Measurements from ENCODE around the gene FLACC1.
"Not testable (repeated sequence)": the region's sequence is repeated elsewhere in the genome, so short reads cannot be mapped to it uniquely, and the experiment has no call there.

Gene FLACC1

DNA sequence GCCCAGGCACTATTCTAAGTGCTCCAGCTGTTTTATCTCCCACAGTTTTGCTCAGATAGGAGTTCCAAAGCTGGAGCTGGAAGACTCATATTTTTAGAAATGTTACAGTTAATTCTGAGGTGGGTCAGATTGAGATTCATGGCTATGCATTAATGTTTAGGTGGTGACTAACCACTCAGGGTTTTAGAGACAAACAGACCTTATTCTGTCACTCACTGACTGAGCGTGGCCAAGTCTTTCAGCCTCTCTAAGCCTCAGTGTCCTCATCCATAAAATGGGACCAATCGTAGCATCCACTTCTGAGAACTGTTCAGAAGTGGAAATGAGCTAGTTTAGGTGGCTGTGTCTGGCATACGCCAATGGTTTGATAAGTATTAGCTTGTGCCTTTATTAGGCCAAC is 101.1 kb downstream of the FLACC1 start:
- no peak for DNase-seq

- DNase-seq = no peak
Observed at GRCh38 chr2:201255408-201256033, 101.6 kb downstream of the FLACC1 start.

GRCh38 chr2:201254081-201254730 is 102.9 kb downstream of the FLACC1 start:
- no peak for DNase-seq

GRCh38 chr2:201250741-201251140 is 106.4 kb downstream of the FLACC1 start:
- no peak for DNase-seq

- no peak for DNase-seq
Observed at GRCh38 chr2:201249889-201250288, 107.3 kb downstream of the FLACC1 start.

DNA sequence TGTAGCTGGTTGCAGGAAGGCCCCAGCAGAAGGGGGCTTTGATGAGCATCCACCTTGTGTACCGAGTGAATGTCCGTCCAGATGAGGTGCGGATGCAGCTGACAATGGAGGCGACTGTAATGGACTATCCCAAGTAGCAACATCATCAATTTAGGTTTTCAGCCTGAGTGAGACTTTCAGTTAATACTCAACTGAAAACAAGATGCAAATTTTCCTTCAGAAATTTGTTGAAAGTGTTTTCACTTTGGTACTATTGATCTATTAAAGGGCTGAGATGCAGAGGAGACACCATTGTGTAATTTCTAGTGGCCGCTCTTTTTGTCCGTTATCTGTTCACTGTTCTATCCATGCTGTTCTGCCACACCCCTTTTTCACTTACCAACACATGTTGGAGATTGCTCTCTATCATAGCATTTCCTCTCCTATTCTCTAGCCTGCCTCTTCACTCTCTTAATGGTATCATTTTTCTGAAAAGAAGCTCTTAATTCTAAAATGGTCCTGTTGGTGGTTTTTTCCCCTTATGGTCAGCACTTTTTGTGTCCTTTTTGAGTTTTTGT is 108.8 kb downstream of the FLACC1 start:
- no peak for DNase-seq

DNA sequence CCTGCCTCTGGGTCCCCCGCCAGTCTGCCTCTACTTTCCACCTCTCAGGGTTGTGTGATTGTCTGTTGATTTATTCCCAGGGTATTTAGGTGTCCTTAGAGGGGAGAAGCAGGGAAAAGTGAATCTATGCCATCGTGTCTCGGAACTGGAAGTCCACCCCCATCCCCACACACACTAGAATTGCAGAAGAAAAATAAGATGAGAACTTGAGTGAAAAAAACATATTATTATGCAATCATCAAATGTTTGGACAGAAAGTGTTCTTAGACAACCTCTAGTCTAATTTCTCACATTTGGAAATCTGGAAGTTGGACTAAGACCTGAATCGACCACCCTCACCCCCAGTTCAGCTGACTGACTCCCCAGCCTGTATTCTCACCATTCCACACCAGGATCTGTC is 110.9 kb downstream of the FLACC1 start:
- DNase-seq = no peak

GRCh38 chr2:201244829-201245228 is 112.3 kb downstream of the FLACC1 start:
- no peak for DNase-seq

GRCh38 chr2:201242571-201243277 is 114.4 kb downstream of the FLACC1 start:
- no peak for DNase-seq

DNA sequence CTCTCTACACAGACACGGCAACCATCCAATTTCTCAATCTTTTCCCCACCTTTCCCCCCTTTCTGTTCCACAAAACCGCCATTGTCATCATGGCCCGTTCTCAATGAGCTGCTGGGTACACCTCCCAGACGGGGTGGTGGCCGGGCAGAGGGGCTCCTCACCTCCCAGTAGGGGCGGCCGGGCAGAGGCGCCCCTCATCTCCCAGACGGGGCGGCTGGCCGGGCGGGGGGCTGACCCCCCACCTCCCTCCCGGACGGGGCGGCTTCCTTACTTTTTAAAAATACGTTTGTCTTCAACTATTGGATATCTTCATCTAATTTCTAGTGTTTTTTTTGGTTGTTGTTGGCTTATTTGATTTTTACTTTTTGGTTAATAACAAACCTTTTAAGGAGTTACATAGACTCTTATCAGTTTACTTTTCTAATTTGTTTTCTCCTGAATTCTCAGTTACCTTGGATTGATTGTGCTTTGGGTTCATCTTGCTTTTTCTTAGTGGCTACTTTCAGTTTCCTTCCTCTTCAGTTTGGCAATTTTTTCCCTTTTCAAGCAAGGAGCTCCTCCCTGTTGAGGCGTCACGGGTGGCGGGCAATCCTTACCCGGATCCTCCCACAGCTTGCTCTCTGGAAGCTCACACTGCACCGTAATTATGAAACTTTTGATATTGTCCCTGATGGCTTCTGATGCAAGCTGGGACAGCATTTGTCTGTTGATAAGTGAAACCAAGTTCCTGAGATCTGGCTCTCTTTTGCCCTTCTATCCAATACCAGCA is 117.8 kb downstream of the FLACC1 start:
- DNase-seq = not testable (repeated sequence)
